ENCODE measurements around the gene MUCL1. TPM values are rescaled to one million over a fixed set of nuclear protein-coding genes. Genes with fewer than 3 reads are reported as not detected.

MUCL1 gene
- total and polyA plus RNA-seq, 4 donors = 1.5 to 84.1 (median 2.4) TPM; not detected in 1

DNA sequence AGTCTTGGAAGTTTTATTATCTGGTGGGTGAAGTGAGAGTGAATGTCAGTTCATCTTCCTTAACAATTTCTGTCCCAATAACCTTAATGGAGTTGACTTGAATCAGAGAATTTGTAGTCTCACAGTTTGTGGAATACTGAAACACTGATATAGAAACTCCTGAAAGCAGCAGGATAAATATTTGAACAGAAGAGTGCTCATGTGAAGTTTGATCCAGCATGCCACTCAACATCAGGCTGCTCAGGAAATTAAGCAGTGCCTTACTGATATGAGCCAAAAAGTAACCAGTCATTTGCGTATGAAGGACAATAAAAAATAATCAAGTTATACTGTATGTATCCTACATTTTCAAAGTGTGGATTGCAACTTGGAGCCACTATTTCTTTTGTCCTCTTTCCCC lies 15.7 kb downstream of the MUCL1 start:
- H3K9ac ChIP-seq (ENCODE audit: insufficient read depth in 1 of 2, low read length in 2 of 2) = no peak overlapping the region
- DNase-seq (no peak), ATAC-seq (ENCODE audit: insufficient read depth, low FRiP score) (no peak)
- H3K27ac ChIP-seq (ENCODE audit: low read depth in 1 of 2, low read length in 1 of 2) = no peak overlapping the region
- 86 to 90% methylated on average over 1 of the region's 1 CpG for WGBS, 2 donors
- H3K27me3 ChIP-seq (ENCODE audit: control insufficient read depth in 3 of 3, insufficient read depth in 3 of 3, low read length in 2 of 3) = no peaks in the 10 kb centered on the region
- no peaks in the 10 kb centered on the region for H3K4me1 ChIP-seq (ENCODE audit: control insufficient read depth in 5 of 5, insufficient read depth in 5 of 5, low read length in 5 of 5)
- H3K9me3 ChIP-seq (ENCODE audit: control insufficient read depth in 4 of 4, insufficient read depth in 3 of 4, low read length in 3 of 4) = no peaks in the 10 kb centered on the region
- H3K4me3 ChIP-seq = no peak overlapping the region
- H3K36me3 ChIP-seq (ENCODE audit: control insufficient read depth in 4 of 4, insufficient read depth in 4 of 4, low read length in 4 of 4) = no peaks in the 10 kb centered on the region
- TF ChIP-seq, protein P1, sequence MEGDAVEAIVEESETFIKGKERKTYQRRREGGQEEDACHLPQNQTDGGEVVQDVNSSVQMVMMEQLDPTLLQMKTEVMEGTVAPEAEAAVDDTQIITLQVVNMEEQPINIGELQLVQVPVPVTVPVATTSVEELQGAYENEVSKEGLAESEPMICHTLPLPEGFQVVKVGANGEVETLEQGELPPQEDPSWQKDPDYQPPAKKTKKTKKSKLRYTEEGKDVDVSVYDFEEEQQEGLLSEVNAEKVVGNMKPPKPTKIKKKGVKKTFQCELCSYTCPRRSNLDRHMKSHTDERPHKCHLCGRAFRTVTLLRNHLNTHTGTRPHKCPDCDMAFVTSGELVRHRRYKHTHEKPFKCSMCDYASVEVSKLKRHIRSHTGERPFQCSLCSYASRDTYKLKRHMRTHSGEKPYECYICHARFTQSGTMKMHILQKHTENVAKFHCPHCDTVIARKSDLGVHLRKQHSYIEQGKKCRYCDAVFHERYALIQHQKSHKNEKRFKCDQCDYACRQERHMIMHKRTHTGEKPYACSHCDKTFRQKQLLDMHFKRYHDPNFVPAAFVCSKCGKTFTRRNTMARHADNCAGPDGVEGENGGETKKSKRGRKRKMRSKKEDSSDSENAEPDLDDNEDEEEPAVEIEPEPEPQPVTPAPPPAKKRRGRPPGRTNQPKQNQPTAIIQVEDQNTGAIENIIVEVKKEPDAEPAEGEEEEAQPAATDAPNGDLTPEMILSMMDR (IDR thresholded peaks at IDR 0.05; ENCODE audit: control extremely low read depth, extremely low read depth) = no peak

GRCh38 chr12:54870617-54871016 lies 16.3 kb downstream of the MUCL1 start:
- H3K36me3 ChIP-seq (ENCODE audit: control insufficient read depth in 4 of 4, insufficient read depth in 4 of 4, low read length in 4 of 4) = no peaks in the 10 kb centered on the region
- H3K27ac ChIP-seq (ENCODE audit: low read depth in 1 of 2, low read length in 1 of 2) = no peak overlapping the region
- H3K27me3 ChIP-seq (ENCODE audit: control insufficient read depth in 3 of 3, insufficient read depth in 3 of 3, low read length in 2 of 3) = no peaks in the 10 kb centered on the region
- TF ChIP-seq, protein P1 (IDR thresholded peaks at IDR 0.05; ENCODE audit: control extremely low read depth, extremely low read depth) = no peak
- no peaks in the 10 kb centered on the region for H3K9me3 ChIP-seq (ENCODE audit: control insufficient read depth in 4 of 4, insufficient read depth in 3 of 4, low read length in 3 of 4)
- H3K4me3 ChIP-seq = no peak overlapping the region
- H3K9ac ChIP-seq (ENCODE audit: insufficient read depth in 1 of 2, low read length in 2 of 2) = no peak overlapping the region
- H3K4me1 ChIP-seq (ENCODE audit: control insufficient read depth in 5 of 5, insufficient read depth in 5 of 5, low read length in 5 of 5) = no peaks in the 10 kb centered on the region
- no peak for ATAC-seq (ENCODE audit: insufficient read depth, low FRiP score)
- WGBS, 2 donors = 89 to 92% methylated on average over 5 of the region's 5 CpGs
- no peak for DNase-seq

GRCh38 chr12:54879150-54879549 lies 24.8 kb downstream of the MUCL1 start:
- TF ChIP-seq, protein P1 (IDR thresholded peaks at IDR 0.05; ENCODE audit: control extremely low read depth, extremely low read depth) = no peak
- WGBS, 2 donors = 53 to 70% methylated on average over 3 of the region's 3 CpGs

DNA sequence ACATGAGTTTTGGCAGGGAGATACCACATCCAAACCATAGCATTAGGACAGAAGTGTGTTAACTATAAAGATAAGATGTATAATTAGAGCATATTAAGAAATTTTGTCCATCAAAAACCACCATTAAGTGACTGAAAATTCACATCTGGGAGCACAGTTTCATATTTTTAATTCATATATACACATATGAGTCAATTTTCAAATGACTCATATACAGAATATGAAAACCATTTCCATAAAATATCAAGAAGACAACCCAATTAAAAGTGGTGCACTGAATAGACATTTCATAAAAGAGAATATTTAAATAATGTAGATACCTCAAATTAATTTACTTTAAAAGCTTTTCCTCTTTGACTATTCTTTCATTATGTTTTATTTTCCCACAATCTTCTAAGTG lies 25.3 kb downstream of the MUCL1 start:
- Histone ChIP-seq H3K4me1 (ENCODE audit: control insufficient read depth in 5 of 5, insufficient read depth in 5 of 5, low read length in 5 of 5) (no peaks in the 10 kb centered on the region), H3K36me3 (ENCODE audit: control insufficient read depth in 4 of 4, insufficient read depth in 4 of 4, low read length in 4 of 4) (no peaks in the 10 kb centered on the region), H3K27me3 (ENCODE audit: control insufficient read depth in 3 of 3, insufficient read depth in 3 of 3, low read length in 2 of 3) (no peaks in the 10 kb centered on the region), H3K27ac (ENCODE audit: low read depth in 1 of 2, low read length in 1 of 2) (no peak overlapping the region), H3K9me3 (ENCODE audit: control insufficient read depth in 4 of 4, insufficient read depth in 3 of 4, low read length in 3 of 4) (no peaks in the 10 kb centered on the region), H3K9ac (ENCODE audit: insufficient read depth in 1 of 2, low read length in 2 of 2) (no peak overlapping the region), H3K4me3 (no peak overlapping the region)
- no peak for DNase-seq
- TF ChIP-seq, protein P1 (IDR thresholded peaks at IDR 0.05; ENCODE audit: control extremely low read depth, extremely low read depth) = no peak
- no peak for ATAC-seq (ENCODE audit: insufficient read depth, low FRiP score)

More at GRCh38 chr12:54879150-54879549, 24.8 kb downstream of the MUCL1 start:
- no peaks in the 10 kb centered on the region for H3K36me3 ChIP-seq (ENCODE audit: control insufficient read depth in 4 of 4, insufficient read depth in 4 of 4, low read length in 4 of 4)
- no peaks in the 10 kb centered on the region for H3K9me3 ChIP-seq (ENCODE audit: control insufficient read depth in 4 of 4, insufficient read depth in 3 of 4, low read length in 3 of 4)
- no peak overlapping the region for H3K9ac ChIP-seq (ENCODE audit: insufficient read depth in 1 of 2, low read length in 2 of 2)
- H3K27ac ChIP-seq (ENCODE audit: low read depth in 1 of 2, low read length in 1 of 2) = no peak overlapping the region
- H3K4me1 ChIP-seq (ENCODE audit: control insufficient read depth in 5 of 5, insufficient read depth in 5 of 5, low read length in 5 of 5) = no peaks in the 10 kb centered on the region
- DNase-seq = no peak
- H3K27me3 ChIP-seq (ENCODE audit: control insufficient read depth in 3 of 3, insufficient read depth in 3 of 3, low read length in 2 of 3) = no peaks in the 10 kb centered on the region
- H3K4me3 ChIP-seq = no peak overlapping the region
- no peak for ATAC-seq (ENCODE audit: insufficient read depth, low FRiP score)
